ENCODE results near the gene PRKAG3.

GRCh38 chr2:218802386-218802994 lies 29.1 kb downstream of the PRKAG3 start:
- TF ChIP-seq CTCF (IDR thresholded peaks at IDR 0.05) (no peak), POLR2AphosphoS5 (IDR thresholded peaks at IDR 0.05) (no peak), EP300 (IDR thresholded peaks at IDR 0.05) (no peak)
